Testis (tissue), 2 donors: ENCODE results near the gene UBTF.

ENCODE experiments used
- POLR2A ChIP-seq: fragments of 450-650 bp; IDR thresholded peaks from one replicate; pipeline ENCODE4 v1.6.1; 2017; ENCODE audit warnings: antibody characterized with exemption, mild to moderate bottlenecking, moderate library complexity
- TF ChIP-seq, protein P1 (sequence below), 3 experiments: fragments of 450-650 bp in 2 of 3; fragments of 200-600 bp in 1 of 3; sonication (generic) in 1 of 3; IDR thresholded peaks; one replicate each; pipeline ENCODE4 v1.5.1; 2016 to 2019; ENCODE audit warnings: antibody characterized with exemption in 3 of 3, mild to moderate bottlenecking in 2 of 3, moderate library complexity in 1 of 3

GRCh38 chr17:44155488-44155887 is 64.0 kb downstream of the UBTF start:
- TF ChIP-seq, protein P1, sequence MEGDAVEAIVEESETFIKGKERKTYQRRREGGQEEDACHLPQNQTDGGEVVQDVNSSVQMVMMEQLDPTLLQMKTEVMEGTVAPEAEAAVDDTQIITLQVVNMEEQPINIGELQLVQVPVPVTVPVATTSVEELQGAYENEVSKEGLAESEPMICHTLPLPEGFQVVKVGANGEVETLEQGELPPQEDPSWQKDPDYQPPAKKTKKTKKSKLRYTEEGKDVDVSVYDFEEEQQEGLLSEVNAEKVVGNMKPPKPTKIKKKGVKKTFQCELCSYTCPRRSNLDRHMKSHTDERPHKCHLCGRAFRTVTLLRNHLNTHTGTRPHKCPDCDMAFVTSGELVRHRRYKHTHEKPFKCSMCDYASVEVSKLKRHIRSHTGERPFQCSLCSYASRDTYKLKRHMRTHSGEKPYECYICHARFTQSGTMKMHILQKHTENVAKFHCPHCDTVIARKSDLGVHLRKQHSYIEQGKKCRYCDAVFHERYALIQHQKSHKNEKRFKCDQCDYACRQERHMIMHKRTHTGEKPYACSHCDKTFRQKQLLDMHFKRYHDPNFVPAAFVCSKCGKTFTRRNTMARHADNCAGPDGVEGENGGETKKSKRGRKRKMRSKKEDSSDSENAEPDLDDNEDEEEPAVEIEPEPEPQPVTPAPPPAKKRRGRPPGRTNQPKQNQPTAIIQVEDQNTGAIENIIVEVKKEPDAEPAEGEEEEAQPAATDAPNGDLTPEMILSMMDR (IDR thresholded peaks at IDR 0.05), result no peak
- TF ChIP-seq POLR2A, result no peak
